Measurements from ENCODE around the gene NHLH1. TPM values are rescaled to one million over a fixed set of nuclear protein-coding genes. Genes with fewer than 3 reads are reported as not detected.

NHLH1 gene
- total RNA-seq, 2 experiments from 2014 or later: 0.63 to 0.68 TPM

- no peak for DNase-seq (ENCODE audit: low spot score)
- intact Hi-C loops (cut with micrococcal nuclease; ENCODE audit: unreplicated experiment): no loop called here
- Histone ChIP-seq H3K79me2 (ENCODE audit: insufficient read depth, low read depth, low read length) (no peaks in the 10 kb centered on the region), H2AFZ (ENCODE audit: low read length) (no peak overlapping the region), H3K36me3 (ENCODE audit: insufficient read depth, low read length) (no peaks in the 10 kb centered on the region), H3K4me2 (ENCODE audit: low read length) (no peak overlapping the region), H3K27ac (ENCODE audit: low read depth, low read length, poor library complexity, severe bottlenecking) (no peak overlapping the region), H3K4me1 (ENCODE audit: insufficient read depth, low read length, poor library complexity, severe bottlenecking) (peaks cover 12% of the 10 kb centered on the region), H3K4me3 (ENCODE audit: low read depth, low read length, poor library complexity, severe bottlenecking) (no peak overlapping the region), H3K9me3 (ENCODE audit: low read length) (no peaks in the 10 kb centered on the region), H4K20me1 (ENCODE audit: insufficient read depth, low read length) (no peaks in the 10 kb centered on the region), H3K9me2 (ENCODE audit: insufficient read depth, low read length) (no peaks in the 10 kb centered on the region)
- CTCF ChIA-PET (ENCODE audit: unreplicated experiment): no interaction called here
- no TSS peak for BruUV-seq (replicated peaks)
- POLR2A ChIA-PET: no interaction called here
- TF ChIP-seq EZH2phosphoT487 (IDR thresholded peaks at IDR 0.05; ENCODE audit: borderline replicate concordance, low read depth, low read length) (no peak), CTCF (conservative IDR thresholded peaks at IDR 0.05; ENCODE audit: low read length) (no peak)
Observed at GRCh38 chr1:160405331-160405877, 38.5 kb downstream of the NHLH1 start.

GRCh38 chr1:160406131-160406968 lies 39.5 kb downstream of the NHLH1 start:
- BruUV-seq (replicated peaks): no TSS peak
- no peaks in the 10 kb centered on the region for H3K9me2 ChIP-seq (ENCODE audit: insufficient read depth, low read length)
- TF ChIP-seq CTCF (conservative IDR thresholded peaks at IDR 0.05; ENCODE audit: low read length): no peak
- no peak for TF ChIP-seq EZH2phosphoT487 (IDR thresholded peaks at IDR 0.05; ENCODE audit: borderline replicate concordance, low read depth, low read length)

More at GRCh38 chr1:160406131-160406968, 39.5 kb downstream of the NHLH1 start:
- H3K4me1 ChIP-seq (ENCODE audit: insufficient read depth, low read length, poor library complexity, severe bottlenecking): peaks cover 12% of the 10 kb centered on the region
- intact Hi-C loops (cut with micrococcal nuclease; ENCODE audit: unreplicated experiment): no loop called here
- H3K79me2 ChIP-seq (ENCODE audit: insufficient read depth, low read depth, low read length): no peaks in the 10 kb centered on the region
- H3K36me3 ChIP-seq (ENCODE audit: insufficient read depth, low read length): no peaks in the 10 kb centered on the region
- H4K20me1 ChIP-seq (ENCODE audit: insufficient read depth, low read length): no peaks in the 10 kb centered on the region
- no peak overlapping the region for H2AFZ ChIP-seq (ENCODE audit: low read length)
- H3K9me3 ChIP-seq (ENCODE audit: low read length): no peaks in the 10 kb centered on the region
- H3K27ac ChIP-seq (ENCODE audit: low read depth, low read length, poor library complexity, severe bottlenecking): no peak overlapping the region
- CTCF ChIA-PET (ENCODE audit: unreplicated experiment): interaction anchor here (0.6 kb wide), 1 partner anchor 12 kb away, joined by 5 read pairs; no protein-coding TSS in a partner anchor
- H3K4me3 ChIP-seq (ENCODE audit: low read depth, low read length, poor library complexity, severe bottlenecking): no peak overlapping the region
- DNase-seq (ENCODE audit: low spot score): no peak
- H3K4me2 ChIP-seq (ENCODE audit: low read length): no peak overlapping the region
- POLR2A ChIA-PET: no interaction called here

All from OCI-LY7 (cell line).